Gastroesophageal sphincter (tissue), 4 donors: ENCODE results near the gene ORMDL3. TPM values are rescaled to one million over a fixed set of nuclear protein-coding genes. Genes with fewer than 3 reads are reported as not detected.
"Not testable (repeated sequence)": the region's sequence is repeated elsewhere in the genome, so short reads cannot be mapped to it uniquely, and the experiment has no call there.

ENCODE experiments used
- ATAC-seq: fragments of 150-250 bp; one replicate; pipeline ENCODE4 v1.9.1; 2016; ENCODE audit warnings: mild to moderate bottlenecking, moderate library complexity
- H3K27ac ChIP-seq, 4 donors: fragments of 200-600 bp; sonication (generic) in 3 of 4; 1 replicate in 3 of 4; 2 replicates in 1 of 4; pipeline ENCODE4 v1.5.1; 2016 to 2019
- H3K27me3 ChIP-seq: fragments of 200-600 bp; sonication (generic); one replicate; pipeline ENCODE4 v1.5.1; 2019
- H3K36me3 ChIP-seq, 2 donors: fragments of 200-600 bp; sonication (generic); one replicate each; pipeline ENCODE4 v1.5.1; 2019; ENCODE audit warnings: control low read depth in 1 of 2
- H3K4me1 ChIP-seq, 3 donors: fragments of 200-600 bp; sonication (generic); 1 replicate in 2 of 3; 2 replicates in 1 of 3; pipeline ENCODE4 v1.5.1; 2016 to 2019; ENCODE audit warnings: control low read depth in 2 of 3
- H3K4me3 ChIP-seq, 2 donors: fragments of 200-600 bp; sonication (generic); one replicate each; pipeline ENCODE4 v1.5.1; 2019; ENCODE audit warnings: mild to moderate bottlenecking in 1 of 2, moderate library complexity in 1 of 2
- H3K9me3 ChIP-seq, 3 donors: fragments of 200-600 bp; sonication (generic); one replicate each; pipeline ENCODE4 v1.5.1; 2017 to 2019; ENCODE audit warnings: control low read depth in 2 of 3
- CTCF ChIP-seq, 4 experiments: fragments of 200-600 bp in 2 of 4; fragments of 450-650 bp in 2 of 4; sonication (generic) in 1 of 4; IDR thresholded peaks; one replicate each; pipeline ENCODE4 v1.5.1; 2017 to 2019; ENCODE audit warnings: antibody characterized with exemption in 4 of 4, mild to moderate bottlenecking in 2 of 4, moderate library complexity in 2 of 4
- EP300 ChIP-seq: sonication (generic); formaldehyde crosslinking; IDR thresholded peaks from one replicate; pipeline ENCODE4 v1.6.1; 2017; ENCODE audit warnings: antibody characterized with exemption, mild to moderate bottlenecking
- POLR2A ChIP-seq, 2 donors: fragments of 450-650 bp; IDR thresholded peaks; one replicate each; pipeline ENCODE4 v1.6.1; 2017; ENCODE audit warnings: antibody characterized with exemption in 2 of 2, mild to moderate bottlenecking in 2 of 2, moderate library complexity in 1 of 2
- POLR2AphosphoS5 ChIP-seq: sonication (generic); formaldehyde crosslinking; IDR thresholded peaks from one replicate; pipeline ENCODE4 v1.6.1; 2017; ENCODE audit warnings: antibody characterized with exemption
- WGBS, 2 donors: methylation state at CpG; one replicate each; pipeline ENCODE4 v1.1.5; 2018; ENCODE audit warnings: low coverage in 1 of 2; 5-methylcytosine and 5-hydroxymethylcytosine counted together
- total RNA-seq, 4 donors: library from RNA; depleted of rRNA; stranded (reverse); fragments of >200 nt; gene quantifications; one replicate each; pipeline ENCODE4 v1.1.0, GENCODE V29; 2016

Gene ORMDL3
- total RNA-seq, 4 donors from 2014 or later = 41.9 to 51.2 (median 46.9) TPM

- Histone ChIP-seq H3K4me3 (no peak overlapping the region), H3K27ac (no peak overlapping the region), H3K9me3 (peaks cover 0 to 5% (median 0%) of the 10 kb centered on the region in 3 donors), H3K4me1 (no peaks in the 10 kb centered on the region), H3K36me3 (no peaks in the 10 kb centered on the region), H3K27me3 (peaks cover 69% of the 10 kb centered on the region)
- no peak for ATAC-seq
- WGBS, 2 donors = 21 to 29% methylated on average over 2 of the region's 2 CpGs
- TF ChIP-seq POLR2A (IDR thresholded peaks at IDR 0.05) (no peak), EP300 (no peak), POLR2AphosphoS5 (no peak), CTCF (IDR thresholded peaks at IDR 0.05) (no peak)
Measured at GRCh38 chr17:39889200-39889599, 38.2 kb downstream of the ORMDL3 start.

DNA sequence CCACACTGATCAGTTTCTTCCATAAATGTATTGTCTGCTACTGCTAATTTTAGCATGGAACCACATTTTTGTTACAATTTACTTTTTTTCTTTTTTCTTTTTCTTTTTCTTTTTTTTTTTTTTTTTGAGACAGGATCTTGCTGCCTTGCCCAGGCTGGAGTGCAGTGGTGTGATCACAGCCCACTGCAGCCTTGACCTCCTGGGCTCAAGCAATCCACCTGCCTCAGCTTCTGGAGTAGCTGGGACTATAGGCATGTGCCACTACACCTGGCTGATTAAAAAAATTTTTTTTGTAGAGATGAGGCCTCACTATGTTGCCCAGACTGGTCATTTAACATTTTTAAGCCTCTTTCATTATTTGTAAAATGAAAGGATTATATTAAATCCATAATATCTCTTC lies 40.3 kb downstream of the ORMDL3 start:
- Histone ChIP-seq H3K36me3 (no peaks in the 10 kb centered on the region), H3K27ac (no peak overlapping the region), H3K27me3 (peaks cover 55% of the 10 kb centered on the region), H3K4me1 (no peaks in the 10 kb centered on the region), H3K4me3 (no peak overlapping the region), H3K9me3 (peaks cover 0 to 5% (median 0%) of the 10 kb centered on the region in 3 donors)
- TF ChIP-seq CTCF (IDR thresholded peaks at IDR 0.05) (no peak), EP300 (no peak), POLR2A (IDR thresholded peaks at IDR 0.05) (no peak), POLR2AphosphoS5 (no peak)
- ATAC-seq = no peak

- H3K27me3 ChIP-seq = peaks cover 47% of the 10 kb centered on the region
- WGBS, 2 donors = 62 to 86% methylated on average over 3 to 4 of the region's 5 CpGs
- ATAC-seq = not testable (repeated sequence)
Measured at GRCh38 chr17:39886102-39886501, 41.3 kb downstream of the ORMDL3 start.

GRCh38 chr17:39872751-39873150 lies 54.6 kb downstream of the ORMDL3 start:
- 73 to 83% methylated on average over 2 of the region's 2 CpGs for WGBS, 2 donors
- H3K4me1 ChIP-seq = no peaks in the 10 kb centered on the region

More at GRCh38 chr17:39886102-39886501, 41.3 kb downstream of the ORMDL3 start:
- not testable (repeated sequence) for H3K36me3 ChIP-seq, H3K4me1 ChIP-seq, H3K27ac ChIP-seq, H3K4me3 ChIP-seq, H3K9me3 ChIP-seq

GRCh38 chr17:39871801-39872200 lies 55.6 kb downstream of the ORMDL3 start:
- no peaks in the 10 kb centered on the region for H3K4me1 ChIP-seq
- H3K9me3 ChIP-seq = peaks cover 0 to 17% (median 0%) of the 10 kb centered on the region in 3 donors
- ATAC-seq = no peak
- H3K27ac ChIP-seq = no peak overlapping the region
- peaks cover 49% of the 10 kb centered on the region for H3K27me3 ChIP-seq
- 59 to 75% methylated on average over 2 of the region's 2 CpGs for WGBS, 2 donors
- TF ChIP-seq POLR2A (IDR thresholded peaks at IDR 0.05) = no peak
- TF ChIP-seq POLR2AphosphoS5 = no peak
- TF ChIP-seq CTCF (IDR thresholded peaks at IDR 0.05) = no peak
- no peak for TF ChIP-seq EP300
- no peak overlapping the region for H3K4me3 ChIP-seq
- no peaks in the 10 kb centered on the region for H3K36me3 ChIP-seq

More at GRCh38 chr17:39872751-39873150, 54.6 kb downstream of the ORMDL3 start:
- Histone ChIP-seq H3K36me3 (no peaks in the 10 kb centered on the region), H3K27ac (no peak overlapping the region), H3K9me3 (peaks cover 0 to 10% (median 0%) of the 10 kb centered on the region in 3 donors), H3K4me3 (no peak overlapping the region), H3K27me3 (peaks cover 46% of the 10 kb centered on the region)
- ATAC-seq = no peak
- TF ChIP-seq POLR2AphosphoS5 (no peak), EP300 (no peak)

Other genes with a start within 250 kb of the ORMDL3 start
- 10 to 100 TPM in 3 of 4 donors, 1 to 10 TPM in 1; 9.9 to 13.6 (median 11.1) TPM for gene PGAP3, start 239.5 kb downstream of the ORMDL3 start, total RNA-seq
- gene ERBB2, start 227.5 kb downstream of the ORMDL3 start, total RNA-seq = 10 to 100 TPM; 43.3 to 60.8 (median 48.2) TPM
- 10 to 100 TPM; 39.4 to 72.4 (median 45.2) TPM for gene MIEN1, start 197.1 kb downstream of the ORMDL3 start, total RNA-seq
- 1 to 10 TPM in 1 of 4 donors, under 1 TPM in 1, not detected in 2; 0.85 to 5.8 TPM for gene GRB7, start 189.7 kb downstream of the ORMDL3 start, total RNA-seq
- gene IKZF3, start 63.3 kb downstream of the ORMDL3 start, total RNA-seq = 1 to 10 TPM in 2 of 4 donors, under 1 TPM in 2; 0.62 to 1.5 (median 0.95) TPM
- not detected for gene ZPBP2, start 59.4 kb downstream of the ORMDL3 start, total RNA-seq
- gene GSDMB, start 9.0 kb downstream of the ORMDL3 start, total RNA-seq = 1 to 10 TPM; 1.1 to 7.9 (median 3.0) TPM
- 1 to 10 TPM in 1 of 4 donors, not detected in 3; 1.1 TPM for gene LRRC3C, start 131 bp upstream of the ORMDL3 start, total RNA-seq
- gene GSDMA, start 35.4 kb upstream of the ORMDL3 start, total RNA-seq = 1 to 10 TPM in 1 of 4 donors, under 1 TPM in 2, not detected in 1; 0.35 to 1.6 (median 0.54) TPM
- 100 to 1,000 TPM in 1 of 4 donors, 10 to 100 TPM in 3; 65.1 to 105 (median 78.8) TPM for gene PSMD3, start 53.2 kb upstream of the ORMDL3 start, total RNA-seq
- gene CSF3, start 87.8 kb upstream of the ORMDL3 start, total RNA-seq = 1 to 10 TPM in 1 of 4 donors, not detected in 3; 9.3 TPM
- 10 to 100 TPM; 42.1 to 57.9 (median 50.3) TPM for gene MED24, start 126.8 kb upstream of the ORMDL3 start, total RNA-seq
- 100 to 1,000 TPM in 2 of 4 donors, 10 to 100 TPM in 2; 84.8 to 133 (median 102) TPM for gene THRA, start 135.4 kb upstream of the ORMDL3 start, total RNA-seq
- gene NR1D1, start 173.0 kb upstream of the ORMDL3 start, total RNA-seq = 10 to 100 TPM in 3 of 4 donors, 1 to 10 TPM in 1; 1.5 to 20.4 (median 18.3) TPM
- 100 to 1,000 TPM in 1 of 4 donors, 10 to 100 TPM in 3; 67.0 to 107 (median 88.1) TPM for gene MSL1, start 194.4 kb upstream of the ORMDL3 start, total RNA-seq
- 100 to 1,000 TPM in 1 of 4 donors, 10 to 100 TPM in 3; 63.1 to 114 (median 89.1) TPM for gene CASC3, start 212.9 kb upstream of the ORMDL3 start, total RNA-seq
- 1 to 10 TPM; 2.4 to 5.2 (median 3.3) TPM for gene RAPGEFL1, start 249.9 kb upstream of the ORMDL3 start, total RNA-seq